Measurements from ENCODE around the gene KLF11.
A peak's percentile ranks its signal among the peaks of the same experiment; 100 is the strongest.

DNA sequence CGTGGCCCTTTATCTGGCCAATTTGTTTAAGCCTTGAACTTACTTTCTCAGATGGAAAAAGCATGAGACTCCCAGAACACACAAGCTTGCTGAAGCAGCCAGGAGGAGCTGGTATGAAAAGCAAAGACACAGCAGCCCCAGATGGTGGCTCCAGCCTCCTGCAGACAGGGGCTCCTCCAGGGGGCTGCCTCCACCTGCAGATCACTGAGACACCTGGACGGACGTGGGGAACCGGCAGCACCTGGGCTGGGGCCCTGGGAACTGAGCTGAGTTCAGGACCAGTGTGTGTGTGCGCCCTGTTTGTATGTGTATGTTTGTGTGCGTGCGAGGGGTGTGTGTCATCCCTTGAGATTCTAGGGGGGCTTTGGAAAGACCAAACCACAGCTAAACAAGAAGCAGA is 28.2 kb downstream of the KLF11 start:
- TF ChIP-seq HDAC2 (IDR thresholded peaks at IDR 0.05; ENCODE audit: borderline replicate concordance in 1 of 2, low read depth in 2 of 2, low read length in 2 of 2), result no peak
- no peak for TF ChIP-seq KDM1A (IDR thresholded peaks at IDR 0.05; ENCODE audit: borderline replicate concordance, low read length)
- no peak for TF ChIP-seq SP1 (IDR thresholded peaks at IDR 0.05; ENCODE audit: low read depth, low read length)
- TF ChIP-seq, protein P1, sequence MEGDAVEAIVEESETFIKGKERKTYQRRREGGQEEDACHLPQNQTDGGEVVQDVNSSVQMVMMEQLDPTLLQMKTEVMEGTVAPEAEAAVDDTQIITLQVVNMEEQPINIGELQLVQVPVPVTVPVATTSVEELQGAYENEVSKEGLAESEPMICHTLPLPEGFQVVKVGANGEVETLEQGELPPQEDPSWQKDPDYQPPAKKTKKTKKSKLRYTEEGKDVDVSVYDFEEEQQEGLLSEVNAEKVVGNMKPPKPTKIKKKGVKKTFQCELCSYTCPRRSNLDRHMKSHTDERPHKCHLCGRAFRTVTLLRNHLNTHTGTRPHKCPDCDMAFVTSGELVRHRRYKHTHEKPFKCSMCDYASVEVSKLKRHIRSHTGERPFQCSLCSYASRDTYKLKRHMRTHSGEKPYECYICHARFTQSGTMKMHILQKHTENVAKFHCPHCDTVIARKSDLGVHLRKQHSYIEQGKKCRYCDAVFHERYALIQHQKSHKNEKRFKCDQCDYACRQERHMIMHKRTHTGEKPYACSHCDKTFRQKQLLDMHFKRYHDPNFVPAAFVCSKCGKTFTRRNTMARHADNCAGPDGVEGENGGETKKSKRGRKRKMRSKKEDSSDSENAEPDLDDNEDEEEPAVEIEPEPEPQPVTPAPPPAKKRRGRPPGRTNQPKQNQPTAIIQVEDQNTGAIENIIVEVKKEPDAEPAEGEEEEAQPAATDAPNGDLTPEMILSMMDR (IDR thresholded peaks at IDR 0.05; ENCODE audit: control extremely low read depth in 1 of 3, insufficient read depth in 1 of 3, low read depth in 1 of 3, low read length in 3 of 3), result peak in 1 of 3 experiments; percentile 15; a peak in 1 of 4 replicates
- TF ChIP-seq GTF2F1 (IDR thresholded peaks at IDR 0.05; ENCODE audit: borderline replicate concordance, low read depth, low read length), result no peak
- TF ChIP-seq, protein P2, sequence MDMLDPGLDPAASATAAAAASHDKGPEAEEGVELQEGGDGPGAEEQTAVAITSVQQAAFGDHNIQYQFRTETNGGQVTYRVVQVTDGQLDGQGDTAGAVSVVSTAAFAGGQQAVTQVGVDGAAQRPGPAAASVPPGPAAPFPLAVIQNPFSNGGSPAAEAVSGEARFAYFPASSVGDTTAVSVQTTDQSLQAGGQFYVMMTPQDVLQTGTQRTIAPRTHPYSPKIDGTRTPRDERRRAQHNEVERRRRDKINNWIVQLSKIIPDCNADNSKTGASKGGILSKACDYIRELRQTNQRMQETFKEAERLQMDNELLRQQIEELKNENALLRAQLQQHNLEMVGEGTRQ (IDR thresholded peaks at IDR 0.05; ENCODE audit: low read length), result no peak
- no peak for TF ChIP-seq GABPA (IDR thresholded peaks at IDR 0.05; ENCODE audit: borderline replicate concordance, insufficient read depth, low read length)
- TF ChIP-seq, protein P3, sequence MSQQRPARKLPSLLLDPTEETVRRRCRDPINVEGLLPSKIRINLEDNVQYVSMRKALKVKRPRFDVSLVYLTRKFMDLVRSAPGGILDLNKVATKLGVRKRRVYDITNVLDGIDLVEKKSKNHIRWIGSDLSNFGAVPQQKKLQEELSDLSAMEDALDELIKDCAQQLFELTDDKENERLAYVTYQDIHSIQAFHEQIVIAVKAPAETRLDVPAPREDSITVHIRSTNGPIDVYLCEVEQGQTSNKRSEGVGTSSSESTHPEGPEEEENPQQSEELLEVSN (IDR thresholded peaks at IDR 0.05), result no peak
- no peak for TF ChIP-seq KDM5A (IDR thresholded peaks at IDR 0.05; ENCODE audit: low read length)
- TF ChIP-seq, protein P4, sequence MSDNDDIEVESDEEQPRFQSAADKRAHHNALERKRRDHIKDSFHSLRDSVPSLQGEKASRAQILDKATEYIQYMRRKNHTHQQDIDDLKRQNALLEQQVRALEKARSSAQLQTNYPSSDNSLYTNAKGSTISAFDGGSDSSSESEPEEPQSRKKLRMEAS (IDR thresholded peaks at IDR 0.05), result no peak
- no peak for TF ChIP-seq ASH2L (IDR thresholded peaks at IDR 0.05; ENCODE audit: low read length)
